DND-41 (cell line): ENCODE results near the gene GPHN.

Source experiments
- EZH2 ChIP-seq: IDR thresholded peaks from 3 replicates; pipeline ENCODE4 v1.6.1; 2012; ENCODE audit warnings: borderline replicate concordance, low read depth, mild to moderate bottlenecking, moderate library complexity, low read length, inconsistent platforms; ENCODE audit not compliant: severe bottlenecking
- TF ChIP-seq, protein P1 (sequence below): IDR thresholded peaks from 2 replicates; pipeline ENCODE4 v1.5.1; 2012; ENCODE audit warnings: borderline replicate concordance, low read length, moderate library complexity, mild to moderate bottlenecking; ENCODE audit not compliant: poor library complexity, severe bottlenecking; ENCODE audit errors: extremely low read depth

DNA sequence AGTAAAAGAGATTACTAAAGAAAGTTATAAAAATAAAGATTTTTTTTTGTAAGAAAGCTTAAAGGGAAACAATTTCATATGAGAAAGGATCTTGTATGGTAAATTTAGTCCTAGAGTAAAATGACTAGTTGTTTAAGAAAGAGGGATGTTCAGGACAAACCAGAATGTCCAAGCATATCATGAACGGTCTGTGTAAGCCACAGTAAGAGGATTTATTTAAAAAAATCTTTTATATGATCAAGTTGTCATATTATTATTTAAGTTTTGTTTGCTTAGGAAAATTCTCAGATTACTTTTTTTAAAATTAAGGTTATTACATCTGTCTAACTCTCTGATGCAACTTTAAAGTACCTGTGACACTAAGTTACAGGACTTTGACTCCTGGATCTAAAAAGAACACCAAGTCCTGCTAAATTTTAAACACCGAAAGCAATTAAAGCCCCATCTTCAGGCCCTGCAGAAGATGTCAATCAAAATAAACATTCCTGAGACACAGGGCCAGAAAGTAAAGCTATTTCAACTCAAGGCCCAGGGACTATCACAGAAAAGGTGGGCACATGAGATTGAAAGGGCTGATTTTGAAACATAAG is 39.1 kb upstream of the GPHN start:
- TF ChIP-seq, protein P1, sequence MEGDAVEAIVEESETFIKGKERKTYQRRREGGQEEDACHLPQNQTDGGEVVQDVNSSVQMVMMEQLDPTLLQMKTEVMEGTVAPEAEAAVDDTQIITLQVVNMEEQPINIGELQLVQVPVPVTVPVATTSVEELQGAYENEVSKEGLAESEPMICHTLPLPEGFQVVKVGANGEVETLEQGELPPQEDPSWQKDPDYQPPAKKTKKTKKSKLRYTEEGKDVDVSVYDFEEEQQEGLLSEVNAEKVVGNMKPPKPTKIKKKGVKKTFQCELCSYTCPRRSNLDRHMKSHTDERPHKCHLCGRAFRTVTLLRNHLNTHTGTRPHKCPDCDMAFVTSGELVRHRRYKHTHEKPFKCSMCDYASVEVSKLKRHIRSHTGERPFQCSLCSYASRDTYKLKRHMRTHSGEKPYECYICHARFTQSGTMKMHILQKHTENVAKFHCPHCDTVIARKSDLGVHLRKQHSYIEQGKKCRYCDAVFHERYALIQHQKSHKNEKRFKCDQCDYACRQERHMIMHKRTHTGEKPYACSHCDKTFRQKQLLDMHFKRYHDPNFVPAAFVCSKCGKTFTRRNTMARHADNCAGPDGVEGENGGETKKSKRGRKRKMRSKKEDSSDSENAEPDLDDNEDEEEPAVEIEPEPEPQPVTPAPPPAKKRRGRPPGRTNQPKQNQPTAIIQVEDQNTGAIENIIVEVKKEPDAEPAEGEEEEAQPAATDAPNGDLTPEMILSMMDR = no peak
- no peak for TF ChIP-seq EZH2
